ENCODE measurements around the gene SLC27A5. TPM values are rescaled to one million over a fixed set of nuclear protein-coding genes. Genes with fewer than 3 reads are reported as not detected.
A peak's percentile ranks its signal among the peaks of the same experiment; 100 is the strongest.

Gene SLC27A5
- total and polyA plus RNA-seq, 2 of the 13 experiments (the other 11 are each of a cell fraction or from before 2014, with no cell fraction given): 30.3 to 40.2 TPM

- TF ChIP-seq ATAD3A (CRISPR knock-in tag; IDR thresholded peaks at IDR 0.05) (no peak), MTF2 (CRISPR knock-in tag; IDR thresholded peaks at IDR 0.05; ENCODE audit: borderline replicate concordance) (no peak), ZNF839 (CRISPR knock-in tag; IDR thresholded peaks at IDR 0.05; ENCODE audit: borderline replicate concordance) (peak; percentile 75; the same call in 1 of the 2 replicates), ATF3 (CRISPR knock-in tag; IDR thresholded peaks at IDR 0.05) (0 out of 2 replicates have a peak, but pooled peaks have one; percentile 18), ZNF510 (CRISPR knock-in tag; IDR thresholded peaks at IDR 0.05; ENCODE audit: low read depth) (0 out of 2 replicates have a peak, but pooled peaks have one; percentile 46), ELF4 (CRISPR knock-in tag; IDR thresholded peaks at IDR 0.05; ENCODE audit: borderline replicate concordance) (peak; percentile 72; the same call in 1 of the 2 replicates), SRSF1 (optimal IDR thresholded peaks at IDR 0.05; ENCODE audit: low read depth, low read length) (no peak), ATF1 (CRISPR knock-in tag; IDR thresholded peaks at IDR 0.05) (peak; percentile 35; the same call in 1 of the 2 replicates), ZBTB1 (CRISPR knock-in tag; IDR thresholded peaks at IDR 0.05; ENCODE audit: borderline replicate concordance) (no peak), ZNF644 (CRISPR knock-in tag; IDR thresholded peaks at IDR 0.05; ENCODE audit: low read depth) (no peak), NRL (CRISPR knock-in tag; IDR thresholded peaks at IDR 0.05; ENCODE audit: borderline replicate concordance) (peak; percentile 67; the same call in 1 of the 2 replicates), CBX5 (CRISPR knock-in tag; IDR thresholded peaks at IDR 0.05; ENCODE audit: borderline replicate concordance) (peak; percentile 16; the same call in 1 of the 2 replicates), HDAC1 (CRISPR knock-in tag; IDR thresholded peaks at IDR 0.05) (peak; percentile 64; the same call in 1 of the 2 replicates), ZNF703 (CRISPR knock-in tag; IDR thresholded peaks at IDR 0.05; ENCODE audit: borderline replicate concordance) (no peak; the same call in 1 of the 2 replicates), THAP11 (CRISPR knock-in tag; IDR thresholded peaks at IDR 0.05) (peak; percentile 90), GMEB1 (CRISPR knock-in tag; IDR thresholded peaks at IDR 0.05; ENCODE audit: borderline replicate concordance) (peak; percentile 91), AHR (CRISPR knock-in tag; IDR thresholded peaks at IDR 0.05) (no peak), FOXK2 (IDR thresholded peaks at IDR 0.05) (no peak), BHLHE40 (IDR thresholded peaks at IDR 0.05; ENCODE audit: low read length) (peak; percentile 46; the same call in 1 of the 2 replicates), ATRX (CRISPR knock-in tag; IDR thresholded peaks at IDR 0.05; ENCODE audit: borderline replicate concordance) (no peak), ZNF543 (CRISPR knock-in tag; IDR thresholded peaks at IDR 0.05) (no peak), ZSCAN21 (CRISPR knock-in tag; IDR thresholded peaks at IDR 0.05; ENCODE audit: borderline replicate concordance) (no peak), ZIK1 (CRISPR knock-in tag; IDR thresholded peaks at IDR 0.05; ENCODE audit: borderline replicate concordance, low read depth) (no peak), NPAS2 (CRISPR knock-in tag; IDR thresholded peaks at IDR 0.05; ENCODE audit: borderline replicate concordance) (no peak), JUN (CRISPR knock-in tag; IDR thresholded peaks at IDR 0.05) (0 out of 2 replicates have a peak, but pooled peaks have one; percentile 35), ZKSCAN5 (CRISPR knock-in tag; IDR thresholded peaks at IDR 0.05) (no peak)
Measured at GRCh38 chr19:58554494-58555368, 42.9 kb upstream of the SLC27A5 start, which contains the start of gene CHMP2A (continued).

All from HepG2 (cell line).